Nephron (organoid): ENCODE results near the gene KIAA1217.

Experiments used
- H3K27ac Mint-ChIP-seq, 3 experiments: 2 replicates each; pipeline ENCODE4 v1.8.0; 2020; ENCODE audit warnings: mixed read lengths in 3 of 3, mild to moderate bottlenecking in 2 of 3, moderate library complexity in 1 of 3
- H3K27me3 Mint-ChIP-seq: 2 replicates; pipeline ENCODE4 v1.8.0; 2021; ENCODE audit warnings: low read depth, mild to moderate bottlenecking, moderate library complexity, mixed read lengths
- H3K36me3 Mint-ChIP-seq: 2 replicates; pipeline ENCODE4 v1.8.0; 2020; ENCODE audit warnings: low read depth, mixed read lengths
- H3K4me1 Mint-ChIP-seq: 2 replicates; pipeline ENCODE4 v1.8.0; 2020; ENCODE audit warnings: mixed read lengths
- H3K4me3 Mint-ChIP-seq, 3 experiments: 2 replicates each; pipeline ENCODE4 v1.8.0; 2020; ENCODE audit warnings: mild to moderate bottlenecking in 3 of 3, mixed read lengths in 3 of 3, moderate library complexity in 2 of 3
- H3K9me3 Mint-ChIP-seq: 2 replicates; pipeline ENCODE4 v1.8.0; 2020; ENCODE audit warnings: mixed read lengths
- CTCF ChIP-seq, 3 experiments: fragments of 200-600 bp; sonication (generic); IDR thresholded peaks; one replicate each; pipeline ENCODE4 v1.5.0; 2021; ENCODE audit warnings: antibody characterized with exemption in 3 of 3; ENCODE audit not compliant: unreplicated experiment in 3 of 3

KIAA1217 gene

GRCh38 chr10:24453404-24453830 lies 244.5 kb downstream of the KIAA1217 start:
- Mint-ChIP-seq H3K36me3 (peaks cover 21% of the 10 kb centered on the region), H3K27me3 (no peaks in the 10 kb centered on the region)
- no peak for TF ChIP-seq CTCF (IDR thresholded peaks at IDR 0.05; ENCODE audit: unreplicated experiment in 3 of 3)

GRCh38 chr10:24453973-24454372 lies 245.0 kb downstream of the KIAA1217 start:
- Mint-ChIP-seq H3K36me3 (peaks cover 23% of the 10 kb centered on the region), H3K9me3 (no peaks in the 10 kb centered on the region), H3K27me3 (no peaks in the 10 kb centered on the region), H3K4me3 (no peak overlapping the region), H3K4me1 (peaks cover 60% of the 10 kb centered on the region), H3K27ac (peak overlapping the region in 2 of 3 experiments; percentile 6 to 79)
- no peak for TF ChIP-seq CTCF (IDR thresholded peaks at IDR 0.05; ENCODE audit: unreplicated experiment in 3 of 3)

More at GRCh38 chr10:24453404-24453830, 244.5 kb downstream of the KIAA1217 start:
- Mint-ChIP-seq H3K4me1 (peaks cover 64% of the 10 kb centered on the region), H3K9me3 (no peaks in the 10 kb centered on the region), H3K4me3 (no peak overlapping the region), H3K27ac (peak overlapping the region; percentile 37 to 79 (median 72))

GRCh38 chr10:24455447-24455846 lies 246.5 kb downstream of the KIAA1217 start:
- Mint-ChIP-seq H3K27me3 (no peaks in the 10 kb centered on the region), H3K27ac (peak overlapping the region; percentile 11 to 30 (median 29)), H3K4me3 (no peak overlapping the region), H3K9me3 (no peaks in the 10 kb centered on the region), H3K4me1 (peaks cover 52% of the 10 kb centered on the region), H3K36me3 (peaks cover 29% of the 10 kb centered on the region)
- TF ChIP-seq CTCF (IDR thresholded peaks at IDR 0.05; ENCODE audit: unreplicated experiment in 3 of 3): no peak

- Mint-ChIP-seq H3K27me3 (no peaks in the 10 kb centered on the region), H3K4me3 (no peak overlapping the region), H3K36me3 (peaks cover 33% of the 10 kb centered on the region), H3K4me1 (peaks cover 48% of the 10 kb centered on the region), H3K9me3 (no peaks in the 10 kb centered on the region), H3K27ac (peak overlapping the region in 2 of 3 experiments; percentile 45 to 52)
- TF ChIP-seq CTCF (IDR thresholded peaks at IDR 0.05; ENCODE audit: unreplicated experiment in 3 of 3): no peak
Observed at GRCh38 chr10:24456322-24456721, 247.4 kb downstream of the KIAA1217 start.

- TF ChIP-seq CTCF (IDR thresholded peaks at IDR 0.05; ENCODE audit: unreplicated experiment in 3 of 3): no peak
- H3K27ac Mint-ChIP-seq: peak overlapping the region; percentile 45 to 86 (median 71)
- H3K36me3 Mint-ChIP-seq: peaks cover 30% of the 10 kb centered on the region
- H3K4me1 Mint-ChIP-seq: peaks cover 47% of the 10 kb centered on the region
- H3K27me3 Mint-ChIP-seq: no peaks in the 10 kb centered on the region
- H3K9me3 Mint-ChIP-seq: no peaks in the 10 kb centered on the region
- H3K4me3 Mint-ChIP-seq: no peak overlapping the region
Observed at GRCh38 chr10:24457661-24458318, 248.9 kb downstream of the KIAA1217 start.

- no peak overlapping the region for H3K4me3 Mint-ChIP-seq
- peaks cover 49% of the 10 kb centered on the region for H3K4me1 Mint-ChIP-seq
- no peaks in the 10 kb centered on the region for H3K27me3 Mint-ChIP-seq
- TF ChIP-seq CTCF (IDR thresholded peaks at IDR 0.05; ENCODE audit: unreplicated experiment in 3 of 3): no peak
- H3K9me3 Mint-ChIP-seq: no peaks in the 10 kb centered on the region
- H3K36me3 Mint-ChIP-seq: peaks cover 29% of the 10 kb centered on the region
- H3K27ac Mint-ChIP-seq: no peak overlapping the region
Observed at GRCh38 chr10:24459836-24460235, 250.9 kb downstream of the KIAA1217 start.
